ENCODE measurements around the gene BBS12. TPM values are rescaled to one million over a fixed set of nuclear protein-coding genes. Genes with fewer than 3 reads are reported as not detected.
"Not testable (repeated sequence)": the region's sequence is repeated elsewhere in the genome, so short reads cannot be mapped to it uniquely, and the experiment has no call there.

The BBS12 gene
- total and polyA plus RNA-seq, 4 donors = 5.3 to 9.8 (median 7.7) TPM

DNA sequence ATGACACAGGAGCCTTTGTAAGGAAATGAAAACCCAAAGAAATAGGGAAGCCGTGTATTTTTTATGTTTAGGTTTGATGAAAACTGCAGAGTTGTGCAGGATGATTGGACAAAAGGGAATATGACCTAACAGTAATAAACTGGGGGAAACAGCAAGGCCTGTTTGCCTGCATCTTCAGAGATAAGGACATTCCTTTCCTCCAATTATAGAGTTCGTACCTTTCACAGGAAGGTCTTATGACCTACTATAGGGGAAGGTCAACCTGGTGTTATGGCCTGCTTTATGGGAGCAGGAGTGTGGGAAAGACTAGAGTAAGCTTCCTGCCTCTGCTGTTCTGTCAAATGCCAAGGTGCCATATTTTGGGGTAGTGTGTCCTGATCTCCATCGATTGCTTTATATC, 42.5 kb downstream of the BBS12 start:
- H3K36me3 ChIP-seq (ENCODE audit: control insufficient read depth, insufficient read depth, low read length) = no peaks in the 10 kb centered on the region
- no CpG with 5 or more reads among the region's 3 CpGs for WGBS (ENCODE audit: insufficient coverage)
- H3K9me3 ChIP-seq (ENCODE audit: control insufficient read depth, insufficient read depth, low read length) = no peaks in the 10 kb centered on the region
- DNase-seq (ENCODE audit: low read depth in 4 of 6, low spot score in 6 of 6) = no peak
- no peaks in the 10 kb centered on the region for H3K27me3 ChIP-seq (ENCODE audit: control insufficient read depth, insufficient read depth, low read length)
- no peak overlapping the region for H3K27ac ChIP-seq (ENCODE audit: low read depth, low read length)
- no peaks in the 10 kb centered on the region for H3K4me1 ChIP-seq (ENCODE audit: control insufficient read depth, insufficient read depth, low read length)
- no peak overlapping the region for H3K4me3 ChIP-seq (ENCODE audit: low read depth, low read length)

DNA sequence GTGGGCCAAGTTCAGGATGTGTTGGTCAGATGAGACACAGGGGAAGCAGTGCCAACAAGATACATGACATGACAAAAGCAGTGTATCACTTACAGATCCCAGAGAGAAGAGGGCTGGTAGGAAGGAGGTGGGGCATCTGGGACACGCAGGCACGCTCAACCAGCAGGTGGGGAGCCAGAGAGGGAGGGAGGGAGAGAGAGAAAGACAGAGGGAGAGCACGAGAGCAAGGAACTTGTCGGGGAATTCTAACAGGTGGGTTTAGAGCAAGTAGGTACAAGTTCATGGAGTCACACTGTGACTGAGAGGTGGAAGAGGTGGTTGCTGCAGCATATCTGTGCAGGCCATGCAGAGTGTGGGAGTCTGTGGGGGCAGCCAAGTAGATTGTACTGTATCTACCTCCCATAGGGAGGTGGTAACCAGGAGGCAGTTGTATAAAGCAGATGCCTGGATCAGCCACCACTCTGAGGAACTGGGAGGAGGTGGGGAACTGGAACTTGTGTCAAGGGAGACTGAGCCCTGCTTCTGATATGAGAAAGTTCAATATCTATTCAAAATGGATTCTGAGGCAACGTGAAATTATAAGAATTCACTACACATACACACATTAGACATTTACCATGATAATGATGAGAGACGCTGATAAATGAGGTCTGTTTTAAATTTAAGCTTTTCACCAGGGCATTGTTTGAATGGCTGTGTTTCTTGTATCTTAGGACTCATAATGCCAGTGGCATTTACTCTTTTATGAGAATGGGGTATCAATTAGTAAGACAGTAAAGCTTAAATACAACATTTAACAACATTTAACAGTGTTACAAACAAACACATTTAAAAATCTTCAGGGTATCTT, 43.7 kb downstream of the BBS12 start:
- H3K36me3 ChIP-seq (ENCODE audit: control insufficient read depth, insufficient read depth, low read length) = no peaks in the 10 kb centered on the region
- DNase-seq (ENCODE audit: low read depth in 4 of 6, low spot score in 6 of 6) = peak in 1 of 6 donors; percentile 35
- H3K9me3 ChIP-seq (ENCODE audit: control insufficient read depth, insufficient read depth, low read length) = no peaks in the 10 kb centered on the region
- WGBS (ENCODE audit: insufficient coverage) = 71% methylated on average over 4 of the region's 6 CpGs
- H3K27ac ChIP-seq (ENCODE audit: low read depth, low read length) = no peak overlapping the region
- no peaks in the 10 kb centered on the region for H3K27me3 ChIP-seq (ENCODE audit: control insufficient read depth, insufficient read depth, low read length)
- no peaks in the 10 kb centered on the region for H3K4me1 ChIP-seq (ENCODE audit: control insufficient read depth, insufficient read depth, low read length)
- H3K4me3 ChIP-seq (ENCODE audit: low read depth, low read length) = no peak overlapping the region

GRCh38 chr4:122776916-122777315, 44.4 kb downstream of the BBS12 start:
- Histone ChIP-seq H3K36me3 (ENCODE audit: control insufficient read depth, insufficient read depth, low read length) (no peaks in the 10 kb centered on the region), H3K9me3 (ENCODE audit: control insufficient read depth, insufficient read depth, low read length) (no peaks in the 10 kb centered on the region), H3K4me1 (ENCODE audit: control insufficient read depth, insufficient read depth, low read length) (no peaks in the 10 kb centered on the region), H3K27me3 (ENCODE audit: control insufficient read depth, insufficient read depth, low read length) (no peaks in the 10 kb centered on the region), H3K27ac (ENCODE audit: low read depth, low read length) (no peak overlapping the region), H3K4me3 (ENCODE audit: low read depth, low read length) (no peak overlapping the region)
- no CpG with 5 or more reads among the region's 4 CpGs for WGBS (ENCODE audit: insufficient coverage)
- no peak for DNase-seq (ENCODE audit: low read depth in 4 of 6, low spot score in 6 of 6)

- Histone ChIP-seq H3K27me3 (ENCODE audit: control insufficient read depth, insufficient read depth, low read length) (no peaks in the 10 kb centered on the region), H3K4me1 (ENCODE audit: control insufficient read depth, insufficient read depth, low read length) (no peaks in the 10 kb centered on the region), H3K4me3 (ENCODE audit: low read depth, low read length) (no peak overlapping the region), H3K36me3 (ENCODE audit: control insufficient read depth, insufficient read depth, low read length) (no peaks in the 10 kb centered on the region), H3K27ac (ENCODE audit: low read depth, low read length) (no peak overlapping the region), H3K9me3 (ENCODE audit: control insufficient read depth, insufficient read depth, low read length) (no peaks in the 10 kb centered on the region)
- DNase-seq (ENCODE audit: low read depth in 4 of 6, low spot score in 6 of 6) = no peak
- 100% methylated on average over 2 of the region's 7 CpGs for WGBS (ENCODE audit: insufficient coverage)
These were observed 45.6 kb downstream of the BBS12 start for GRCh38 chr4:122777846-122778673.

GRCh38 chr4:122781486-122781885, 49.0 kb downstream of the BBS12 start:
- WGBS (ENCODE audit: insufficient coverage) = 52% methylated on average over 2 of the region's 2 CpGs
- DNase-seq (ENCODE audit: low read depth in 4 of 6, low spot score in 6 of 6) = no peak

GRCh38 chr4:122783301-122784215, 51.1 kb downstream of the BBS12 start:
- DNase-seq (ENCODE audit: low read depth in 4 of 6, low spot score in 6 of 6) = peak in 1 of 6 donors; percentile 56
- Histone ChIP-seq H3K4me3 (ENCODE audit: low read depth, low read length) (no peak overlapping the region), H3K4me1 (ENCODE audit: control insufficient read depth, insufficient read depth, low read length) (peaks cover 4% of the 10 kb centered on the region), H3K9me3 (ENCODE audit: control insufficient read depth, insufficient read depth, low read length) (no peaks in the 10 kb centered on the region), H3K36me3 (ENCODE audit: control insufficient read depth, insufficient read depth, low read length) (no peaks in the 10 kb centered on the region), H3K27me3 (ENCODE audit: control insufficient read depth, insufficient read depth, low read length) (no peaks in the 10 kb centered on the region), H3K27ac (ENCODE audit: low read depth, low read length) (peak overlapping the region; percentile 75)
- 40% methylated on average over 2 of the region's 6 CpGs for WGBS (ENCODE audit: insufficient coverage)

More at GRCh38 chr4:122781486-122781885, 49.0 kb downstream of the BBS12 start:
- H3K9me3 ChIP-seq (ENCODE audit: control insufficient read depth, insufficient read depth, low read length) = no peaks in the 10 kb centered on the region
- no peaks in the 10 kb centered on the region for H3K27me3 ChIP-seq (ENCODE audit: control insufficient read depth, insufficient read depth, low read length)
- peaks cover 4% of the 10 kb centered on the region for H3K4me1 ChIP-seq (ENCODE audit: control insufficient read depth, insufficient read depth, low read length)
- H3K36me3 ChIP-seq (ENCODE audit: control insufficient read depth, insufficient read depth, low read length) = no peaks in the 10 kb centered on the region
- H3K27ac ChIP-seq (ENCODE audit: low read depth, low read length) = no peak overlapping the region
- no peak overlapping the region for H3K4me3 ChIP-seq (ENCODE audit: low read depth, low read length)

- H3K4me1 ChIP-seq (ENCODE audit: control insufficient read depth, insufficient read depth, low read length) = peaks cover 4% of the 10 kb centered on the region
- H3K36me3 ChIP-seq (ENCODE audit: control insufficient read depth, insufficient read depth, low read length) = no peaks in the 10 kb centered on the region
- no peaks in the 10 kb centered on the region for H3K9me3 ChIP-seq (ENCODE audit: control insufficient read depth, insufficient read depth, low read length)
- no peak for DNase-seq (ENCODE audit: low read depth in 4 of 6, low spot score in 6 of 6)
- WGBS (ENCODE audit: insufficient coverage) = no CpG with 5 or more reads among the region's 1 CpG
- peak overlapping the region; percentile 75 for H3K27ac ChIP-seq (ENCODE audit: low read depth, low read length)
- no peaks in the 10 kb centered on the region for H3K27me3 ChIP-seq (ENCODE audit: control insufficient read depth, insufficient read depth, low read length)
- no peak overlapping the region for H3K4me3 ChIP-seq (ENCODE audit: low read depth, low read length)
These were observed 51.8 kb downstream of the BBS12 start for GRCh38 chr4:122784261-122784660.

DNA sequence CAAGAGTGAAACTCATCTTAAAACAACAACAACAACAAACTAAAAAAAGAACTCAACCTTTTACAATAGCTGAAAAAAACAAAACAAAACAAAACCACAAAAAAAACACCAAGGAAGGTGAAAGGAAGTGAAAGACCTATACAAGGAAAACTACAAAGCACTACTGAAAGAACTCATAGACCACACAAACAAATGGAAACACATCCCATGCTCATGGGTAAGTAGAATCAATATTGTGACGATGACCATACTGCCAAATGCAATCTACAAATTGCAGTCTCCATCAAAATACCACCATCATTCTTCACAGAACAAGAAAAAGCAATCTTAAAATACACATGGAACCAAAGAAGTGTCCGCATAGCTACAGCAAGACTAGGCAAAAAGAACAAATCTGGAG, 52.6 kb downstream of the BBS12 start:
- DNase-seq (ENCODE audit: low read depth in 4 of 6, low spot score in 6 of 6) = no peak
- no peaks in the 10 kb centered on the region for H3K27me3 ChIP-seq (ENCODE audit: control insufficient read depth, insufficient read depth, low read length)
- H3K4me3 ChIP-seq (ENCODE audit: low read depth, low read length) = no peak overlapping the region
- no peaks in the 10 kb centered on the region for H3K36me3 ChIP-seq (ENCODE audit: control insufficient read depth, insufficient read depth, low read length)
- H3K9me3 ChIP-seq (ENCODE audit: control insufficient read depth, insufficient read depth, low read length) = no peaks in the 10 kb centered on the region
- no peak overlapping the region for H3K27ac ChIP-seq (ENCODE audit: low read depth, low read length)
- WGBS (ENCODE audit: insufficient coverage) = 100% methylated on average over 1 of the region's 2 CpGs
- H3K4me1 ChIP-seq (ENCODE audit: control insufficient read depth, insufficient read depth, low read length) = peaks cover 4% of the 10 kb centered on the region

- DNase-seq (ENCODE audit: low read depth in 4 of 6, low spot score in 6 of 6); H3K27me3 ChIP-seq (ENCODE audit: control insufficient read depth, insufficient read depth, low read length); H3K9me3 ChIP-seq (ENCODE audit: control insufficient read depth, insufficient read depth, low read length); H3K4me3 ChIP-seq (ENCODE audit: low read depth, low read length); H3K4me1 ChIP-seq (ENCODE audit: control insufficient read depth, insufficient read depth, low read length); H3K27ac ChIP-seq (ENCODE audit: low read depth, low read length); H3K36me3 ChIP-seq (ENCODE audit: control insufficient read depth, insufficient read depth, low read length): not testable (repeated sequence)
- WGBS (ENCODE audit: insufficient coverage) = 100% methylated on average over 4 of the region's 4 CpGs
These were observed 53.8 kb downstream of the BBS12 start for GRCh38 chr4:122786296-122786695.

Data from spinal cord (tissue), 10 donors.